Panc1 (cell line): ENCODE results near the gene SDK1.

ENCODE experiments used
- CTCF ChIP-seq: fragments of 450-650 bp; IDR thresholded peaks from 2 replicates; pipeline ENCODE4 v1.5.1; 2017; ENCODE audit warnings: mild to moderate bottlenecking
- POLR2AphosphoS5 ChIP-seq: IDR thresholded peaks from 2 replicates; pipeline ENCODE4 v1.6.1; 2012; ENCODE audit warnings: mild to moderate bottlenecking, low read depth, low read length, moderate library complexity

DNA sequence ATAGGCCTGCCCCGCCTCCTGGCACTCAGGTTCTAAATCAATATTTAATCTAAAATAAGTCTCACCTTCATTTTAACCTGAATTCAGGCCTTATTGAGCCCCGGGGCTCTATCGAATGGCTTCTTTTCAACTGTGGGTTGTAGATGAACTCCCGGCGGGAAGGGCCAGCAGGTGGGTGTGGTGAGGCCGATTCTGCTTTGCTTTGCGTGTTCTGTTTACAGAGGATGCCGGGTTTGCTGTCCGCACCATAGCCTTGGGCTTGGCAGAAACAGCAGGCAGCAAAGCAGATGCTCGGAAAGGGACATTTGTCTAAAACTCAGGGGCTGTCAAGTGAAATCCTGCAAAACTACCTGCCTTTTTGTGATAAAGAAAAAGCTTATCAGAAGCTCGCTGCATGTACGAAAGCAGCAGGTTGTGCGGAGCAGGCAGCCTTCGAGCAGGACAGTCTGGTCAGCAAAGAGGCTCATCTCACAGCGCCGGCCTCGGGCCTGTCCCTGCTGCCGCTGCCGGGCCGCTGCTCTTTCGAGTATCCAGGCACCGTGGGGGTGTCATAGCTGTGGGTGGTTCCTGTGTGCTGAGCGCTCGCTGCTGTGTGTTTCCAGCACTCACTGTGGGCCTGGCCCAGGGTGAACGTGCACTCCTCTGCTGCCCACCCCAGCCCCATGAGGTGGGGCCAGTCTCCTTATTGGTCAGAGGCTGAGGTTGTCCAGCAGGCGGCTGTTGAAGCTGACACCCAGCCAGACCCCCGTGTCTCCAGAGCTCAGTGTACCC lies 946.2 kb downstream of the SDK1 start:
- TF ChIP-seq CTCF (no peak), POLR2AphosphoS5 (no peak)
